Bronchial epithelial cell (primary cell): ENCODE measurements around the gene METTL21A. TPM values are rescaled to one million over a fixed set of nuclear protein-coding genes. Genes with fewer than 3 reads are reported as not detected.
"Not testable (repeated sequence)": the region's sequence is repeated elsewhere in the genome, so short reads cannot be mapped to it uniquely, and the experiment has no call there.

Source experiments
- DNase-seq: peaks from one replicate; pipeline ENCODE4 v3.0.0-alpha.2; 2010; ENCODE audit warnings: low read depth
- FAIRE-seq: peaks from 2 replicates; lab custom pipeline; 2011; peaks lifted over from hg19 to GRCh38; lab: Jason Lieb, UNC
- H3K27me3 ChIP-seq: 2 replicates; pipeline ENCODE4 v1.5.1; 2011; ENCODE audit warnings: low read length; ENCODE audit not compliant: control insufficient read depth, insufficient read depth
- H3K36me3 ChIP-seq: 2 replicates; pipeline ENCODE4 v1.5.1; 2011; ENCODE audit warnings: low read length; ENCODE audit not compliant: control insufficient read depth, insufficient read depth
- H3K4me3 ChIP-seq: 2 replicates; pipeline ENCODE4 v1.5.1; 2011; ENCODE audit warnings: mild to moderate bottlenecking, low read depth, low read length, control low read depth
- total RNA-seq: library from RNA; depleted of rRNA; stranded (reverse); fragments of >200 nt; gene quantifications from 2 replicates; pipeline ENCODE4 v1.2.1, GENCODE V29; 2014
- TF ChIP-seq, protein P1 (sequence below): IDR thresholded peaks from 2 replicates; pipeline ENCODE4 v1.5.1; 2011; ENCODE audit warnings: mild to moderate bottlenecking, moderate library complexity, low read length, control low read depth, inconsistent platforms; ENCODE audit not compliant: insufficient read depth, severe bottlenecking

The METTL21A gene
- total RNA-seq, 1 donor from 2014 or later = 11.6 TPM

- H3K36me3 ChIP-seq = no peaks in the 10 kb centered on the region
- TF ChIP-seq, protein P1, sequence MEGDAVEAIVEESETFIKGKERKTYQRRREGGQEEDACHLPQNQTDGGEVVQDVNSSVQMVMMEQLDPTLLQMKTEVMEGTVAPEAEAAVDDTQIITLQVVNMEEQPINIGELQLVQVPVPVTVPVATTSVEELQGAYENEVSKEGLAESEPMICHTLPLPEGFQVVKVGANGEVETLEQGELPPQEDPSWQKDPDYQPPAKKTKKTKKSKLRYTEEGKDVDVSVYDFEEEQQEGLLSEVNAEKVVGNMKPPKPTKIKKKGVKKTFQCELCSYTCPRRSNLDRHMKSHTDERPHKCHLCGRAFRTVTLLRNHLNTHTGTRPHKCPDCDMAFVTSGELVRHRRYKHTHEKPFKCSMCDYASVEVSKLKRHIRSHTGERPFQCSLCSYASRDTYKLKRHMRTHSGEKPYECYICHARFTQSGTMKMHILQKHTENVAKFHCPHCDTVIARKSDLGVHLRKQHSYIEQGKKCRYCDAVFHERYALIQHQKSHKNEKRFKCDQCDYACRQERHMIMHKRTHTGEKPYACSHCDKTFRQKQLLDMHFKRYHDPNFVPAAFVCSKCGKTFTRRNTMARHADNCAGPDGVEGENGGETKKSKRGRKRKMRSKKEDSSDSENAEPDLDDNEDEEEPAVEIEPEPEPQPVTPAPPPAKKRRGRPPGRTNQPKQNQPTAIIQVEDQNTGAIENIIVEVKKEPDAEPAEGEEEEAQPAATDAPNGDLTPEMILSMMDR = no peak
- no peak overlapping the region for H3K4me3 ChIP-seq
- DNase-seq (no peak), FAIRE-seq (no peak)
- H3K27me3 ChIP-seq = no peaks in the 10 kb centered on the region
These were observed 18.7 kb upstream of the METTL21A start for GRCh38 chr2:207643892-207644291.

- Histone ChIP-seq H3K4me3 (no peak overlapping the region), H3K36me3 (no peaks in the 10 kb centered on the region), H3K27me3 (no peaks in the 10 kb centered on the region)
- TF ChIP-seq, protein P1 = no peak
- no peak for DNase-seq
- no peak for FAIRE-seq
These were observed 15.5 kb upstream of the METTL21A start for GRCh38 chr2:207640661-207641060.

DNA sequence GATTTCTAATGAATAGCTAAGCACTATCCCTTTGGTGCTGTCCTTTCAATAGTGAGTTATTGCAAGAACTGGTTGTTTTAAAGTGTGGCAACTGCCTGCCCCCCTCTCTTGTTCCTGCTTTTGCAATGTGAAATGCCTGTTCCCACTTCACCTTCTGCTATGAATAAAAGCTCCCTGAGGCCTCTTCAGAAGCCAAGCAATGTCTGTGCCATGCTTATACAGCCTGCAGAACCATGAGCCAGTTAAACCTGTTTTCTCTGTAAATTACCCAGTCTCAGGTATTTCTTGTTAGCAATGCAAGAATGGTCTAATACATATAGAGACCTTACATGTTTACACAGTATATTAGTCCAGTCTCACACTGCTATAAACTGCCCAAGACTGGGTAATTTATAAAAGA, 15.0 kb upstream of the METTL21A start:
- TF ChIP-seq, protein P1 = no peak
- FAIRE-seq = no peak
- DNase-seq = no peak
- Histone ChIP-seq H3K4me3 (no peak overlapping the region), H3K36me3 (no peaks in the 10 kb centered on the region), H3K27me3 (no peaks in the 10 kb centered on the region)

DNA sequence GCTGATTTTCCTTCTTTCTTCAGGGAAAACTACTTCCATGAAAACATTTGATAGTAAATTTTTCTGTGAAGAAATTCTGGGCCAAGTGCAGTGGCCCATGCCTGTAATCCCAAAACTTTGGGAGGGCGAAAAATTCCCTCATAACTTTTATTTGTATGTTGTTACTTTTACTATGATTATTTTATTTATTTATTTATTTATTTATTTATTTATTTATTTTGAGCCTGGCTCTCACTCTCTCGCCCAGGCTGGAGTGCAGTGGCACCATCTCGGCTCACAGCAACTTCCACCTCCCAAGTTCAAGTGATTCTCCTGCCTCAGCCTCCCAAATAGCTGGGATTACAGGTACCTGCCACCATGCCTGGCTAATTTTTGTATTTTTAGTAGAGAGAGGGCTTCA, 14.1 kb upstream of the METTL21A start:
- not testable (repeated sequence) for DNase-seq, H3K4me3 ChIP-seq, H3K36me3 ChIP-seq, H3K27me3 ChIP-seq, FAIRE-seq

- no peaks in the 10 kb centered on the region for H3K36me3 ChIP-seq
- H3K27me3 ChIP-seq = no peaks in the 10 kb centered on the region
- peak; percentile 82 for DNase-seq
- TF ChIP-seq, protein P1 = no peak
- FAIRE-seq = no peak
- no peak overlapping the region for H3K4me3 ChIP-seq
These were observed 10.4 kb upstream of the METTL21A start for GRCh38 chr2:207635468-207636200.

DNA sequence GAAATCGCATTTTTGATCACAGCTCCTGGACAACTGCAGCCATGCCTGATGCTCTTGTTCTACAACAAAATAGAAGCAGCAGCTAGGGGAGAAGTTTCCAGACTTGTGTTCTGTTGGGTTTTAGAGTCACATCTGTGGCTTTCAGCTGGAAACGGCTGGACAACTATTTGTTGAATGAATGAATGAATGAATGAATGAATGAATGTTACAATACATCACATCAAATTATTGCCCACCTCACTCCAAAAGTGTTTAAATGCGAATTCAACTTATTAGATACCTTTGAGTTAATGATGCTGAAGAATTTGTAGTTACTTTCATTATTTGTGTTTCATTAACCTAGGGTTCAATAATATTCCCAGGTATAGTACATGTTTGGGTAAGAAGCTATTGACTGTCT, 8.5 kb upstream of the METTL21A start:
- TF ChIP-seq, protein P1 = no peak
- FAIRE-seq (no peak), DNase-seq (no peak)
- Histone ChIP-seq H3K27me3 (no peaks in the 10 kb centered on the region), H3K36me3 (no peaks in the 10 kb centered on the region), H3K4me3 (no peak overlapping the region)
